Activated T-helper 17 cell treated with anti-CD3 and anti-CD28 coated beads, Interleukin-2, amount 50 U/mL, for 72 hours (primary cell): Measurements from ENCODE around the gene RSRC1. TPM values are rescaled to one million over a fixed set of nuclear protein-coding genes. Genes with fewer than 3 reads are reported as not detected.
"Not testable (repeated sequence)": the region's sequence is repeated elsewhere in the genome, so short reads cannot be mapped to it uniquely, and the experiment has no call there.

ENCODE experiments used
- ATAC-seq: fragments of 150-1000 bp; cut with Tn5 transposase; replicated peaks from 2 replicates; pipeline ENCODE4 v1.10.0; 2021; ENCODE audit warnings: mild to moderate bottlenecking, moderate library complexity
- H3K27ac Mint-ChIP-seq: one replicate; pipeline ENCODE4 v1.8.0; 2022; ENCODE audit warnings: mixed read lengths
- H3K27me3 Mint-ChIP-seq: one replicate; pipeline ENCODE4 v1.8.0; 2022; ENCODE audit warnings: mixed read lengths
- H3K36me3 Mint-ChIP-seq: one replicate; pipeline ENCODE4 v1.8.0; 2022; ENCODE audit warnings: low read depth, mild to moderate bottlenecking, mixed read lengths
- H3K4me1 Mint-ChIP-seq: one replicate; pipeline ENCODE4 v1.8.0; 2022; ENCODE audit warnings: mixed read lengths
- H3K4me3 Mint-ChIP-seq: one replicate; pipeline ENCODE4 v1.8.0; 2022; ENCODE audit warnings: mild to moderate bottlenecking, mixed read lengths
- H3K9me3 Mint-ChIP-seq: one replicate; pipeline ENCODE4 v1.8.0; 2022; ENCODE audit warnings: mixed read lengths
- total RNA-seq, 2 donors: library from RNA; stranded (reverse); gene quantifications; one replicate each; pipeline ENCODE4 v1.2.3, GENCODE V29; 2022

Gene RSRC1
- total RNA-seq, 2 donors from 2014 or later, result 28.2 to 32.4 TPM

DNA sequence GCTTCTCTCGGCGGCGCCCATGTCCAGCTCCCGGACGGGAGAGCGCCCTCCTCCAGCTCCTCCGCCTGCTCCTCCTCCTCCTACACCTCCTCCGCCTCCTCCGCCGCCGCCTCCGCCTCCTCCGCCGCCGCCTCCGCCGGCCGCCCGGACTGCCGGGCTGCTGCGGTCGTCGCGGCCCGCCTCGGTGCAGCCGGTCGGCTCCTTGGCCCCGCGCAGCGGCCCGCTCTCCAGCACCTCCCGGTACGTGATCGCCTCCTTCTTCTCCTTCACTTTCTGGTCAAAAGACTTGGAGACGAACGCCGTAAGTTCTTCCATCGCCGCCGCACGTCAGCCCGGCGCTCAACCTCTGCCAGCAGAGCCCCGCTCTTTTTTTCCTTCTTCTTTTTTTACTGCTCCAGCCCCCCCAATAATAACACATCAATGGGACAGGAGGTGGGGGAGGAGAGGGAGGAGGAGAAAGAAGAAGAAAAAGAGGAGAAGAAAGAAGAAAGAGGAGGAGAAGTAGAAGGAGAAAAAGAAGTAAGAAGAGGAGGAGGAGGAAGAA lies 4.1 kb upstream of the RSRC1 start:
- peaks cover 25% of the 10 kb centered on the region for H3K4me1 Mint-ChIP-seq
- peaks cover 34% of the 10 kb centered on the region for H3K36me3 Mint-ChIP-seq
- no peaks in the 10 kb centered on the region for H3K9me3 Mint-ChIP-seq
- peak overlapping the region; percentile 74 for H3K4me3 Mint-ChIP-seq
- ATAC-seq, result no peak
- H3K27ac Mint-ChIP-seq, result no peak overlapping the region
- H3K27me3 Mint-ChIP-seq, result peaks cover 65% of the 10 kb centered on the region

DNA sequence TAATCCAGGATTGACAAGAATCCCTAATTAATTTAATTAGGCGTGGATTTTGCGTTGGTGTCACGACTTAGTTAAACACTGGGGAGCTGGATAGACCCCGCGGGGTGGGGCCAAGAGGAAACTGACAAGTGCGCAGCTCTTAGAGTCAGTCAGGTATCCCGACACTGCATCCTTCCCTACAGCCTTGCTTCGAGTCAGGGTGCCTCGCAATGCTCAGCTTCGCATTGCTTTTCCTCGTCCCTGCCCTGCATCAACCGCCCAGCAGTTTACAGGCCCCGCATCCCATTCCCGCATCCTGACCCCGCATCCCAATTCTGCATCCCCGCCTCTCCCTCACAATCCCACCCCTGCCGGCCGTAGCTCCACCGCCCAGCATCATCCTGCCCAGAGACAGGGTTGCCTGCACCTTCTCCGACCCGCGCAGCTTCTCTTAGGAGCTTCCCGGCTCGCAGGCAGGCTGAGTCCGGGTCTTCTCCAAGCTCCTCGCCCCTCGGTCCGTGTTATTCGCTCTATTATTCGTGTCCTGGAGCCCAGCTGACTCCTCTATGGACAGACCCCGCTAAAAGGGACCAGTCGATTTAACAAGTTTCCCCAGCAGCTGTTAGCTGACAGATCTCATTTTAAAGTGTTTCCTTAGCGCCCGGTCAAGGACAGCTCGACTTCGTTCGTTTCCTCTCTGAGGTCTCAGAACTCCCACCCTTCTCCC lies 3.0 kb upstream of the RSRC1 start:
- Mint-ChIP-seq H3K36me3 (peaks cover 34% of the 10 kb centered on the region), H3K4me1 (peaks cover 29% of the 10 kb centered on the region), H3K27me3 (peaks cover 60% of the 10 kb centered on the region), H3K9me3 (no peaks in the 10 kb centered on the region), H3K4me3 (peak overlapping the region; percentile 74), H3K27ac (no peak overlapping the region)
- ATAC-seq, result no peak

DNA sequence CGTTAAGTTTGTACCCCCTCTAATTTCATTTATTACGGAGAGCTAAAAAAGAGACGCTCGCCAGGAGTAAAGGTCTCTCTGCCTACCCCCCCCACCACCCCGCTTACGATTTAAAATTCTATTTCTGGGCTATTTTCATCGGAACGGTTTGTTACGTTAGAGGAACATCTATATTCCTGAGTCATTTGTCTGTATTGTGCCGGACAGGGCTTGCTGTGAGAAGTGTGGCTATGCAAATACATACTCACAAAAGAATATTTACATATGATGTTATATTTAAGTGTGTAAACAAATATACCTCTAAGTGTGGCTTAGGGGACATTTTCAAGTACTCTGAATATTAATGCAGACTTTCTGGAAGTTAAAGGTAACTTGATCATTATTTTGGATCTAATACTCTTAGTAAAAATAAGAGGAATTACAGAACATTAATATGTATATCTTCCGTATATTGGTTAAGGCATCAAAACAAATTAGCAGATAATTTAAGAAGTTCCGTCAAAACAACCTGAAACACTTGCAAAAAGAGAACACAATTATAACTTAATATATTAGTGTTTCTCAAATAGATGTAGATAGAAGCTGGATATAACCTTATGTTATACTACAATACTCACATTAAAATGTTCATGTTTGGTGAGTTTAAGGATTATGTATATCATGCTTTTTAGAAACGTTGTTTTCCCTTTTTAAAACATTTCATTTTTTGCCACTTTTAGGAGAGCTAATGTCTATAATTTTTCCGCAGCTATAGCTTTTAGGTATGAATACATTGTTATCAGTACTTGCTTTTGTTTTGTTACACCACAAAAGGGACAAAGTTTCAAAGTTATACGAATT lies 2.1 kb upstream of the RSRC1 start:
- no peak overlapping the region for H3K27ac Mint-ChIP-seq
- no peak for ATAC-seq
- H3K4me3 Mint-ChIP-seq, result peak overlapping the region; percentile 100
- H3K36me3 Mint-ChIP-seq, result peaks cover 31% of the 10 kb centered on the region
- H3K9me3 Mint-ChIP-seq, result no peaks in the 10 kb centered on the region
- H3K4me1 Mint-ChIP-seq, result peaks cover 33% of the 10 kb centered on the region
- peaks cover 51% of the 10 kb centered on the region for H3K27me3 Mint-ChIP-seq

DNA sequence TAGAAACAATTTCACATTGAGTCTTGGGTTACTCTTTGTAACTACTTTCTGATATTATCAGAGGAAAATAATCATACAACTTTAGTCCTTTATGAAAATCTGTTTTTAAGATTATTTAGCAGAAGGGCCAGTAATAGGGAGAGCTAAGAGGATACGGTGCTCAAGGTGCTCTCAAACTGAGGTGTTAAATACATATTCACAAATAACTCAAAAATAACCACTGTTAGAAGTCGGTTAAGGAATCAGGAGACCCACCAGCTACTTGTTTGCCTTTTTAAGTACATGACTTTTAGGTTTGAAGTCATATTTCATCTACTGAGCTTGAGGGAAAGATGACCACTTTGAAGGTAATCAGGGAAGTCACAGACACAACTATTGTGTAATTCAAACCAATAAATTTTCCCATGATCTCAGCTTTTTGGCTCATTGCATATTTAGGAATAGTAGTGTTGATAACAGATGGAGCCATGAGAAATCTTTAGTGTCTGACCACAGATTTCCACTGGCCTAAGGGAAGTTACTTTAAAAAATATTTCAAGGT lies 1.4 kb upstream of the RSRC1 start:
- Mint-ChIP-seq H3K4me3 (peak overlapping the region; percentile 100), H3K9me3 (no peaks in the 10 kb centered on the region), H3K27me3 (peaks cover 45% of the 10 kb centered on the region), H3K4me1 (peaks cover 33% of the 10 kb centered on the region), H3K36me3 (peaks cover 24% of the 10 kb centered on the region), H3K27ac (no peak overlapping the region)
- ATAC-seq, result no peak

DNA sequence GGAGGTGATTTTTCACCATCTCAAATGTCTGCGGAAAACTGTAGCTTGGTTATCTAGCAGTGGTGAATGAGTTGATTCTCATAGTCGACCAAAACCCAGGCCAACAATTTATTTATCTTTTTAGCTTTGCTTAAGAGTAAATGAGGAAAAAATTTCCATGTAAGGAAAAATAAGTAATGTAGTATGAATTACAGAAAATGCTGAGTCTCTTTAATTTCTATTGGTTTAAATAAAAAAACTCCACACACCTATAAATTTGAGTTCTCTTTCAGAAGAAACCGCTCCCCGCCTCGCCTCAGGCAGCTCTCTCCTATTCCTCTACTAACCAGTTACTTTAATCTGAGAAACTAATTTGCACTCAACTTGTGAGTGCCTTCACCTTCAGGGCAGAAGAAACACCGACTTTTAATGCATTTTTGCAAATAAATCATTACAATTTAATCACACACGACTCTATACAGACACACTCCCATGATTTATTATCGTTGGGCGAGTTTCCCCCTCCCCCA lies 540 bp upstream of the RSRC1 start:
- H3K27me3 Mint-ChIP-seq, result peaks cover 37% of the 10 kb centered on the region

DNA sequence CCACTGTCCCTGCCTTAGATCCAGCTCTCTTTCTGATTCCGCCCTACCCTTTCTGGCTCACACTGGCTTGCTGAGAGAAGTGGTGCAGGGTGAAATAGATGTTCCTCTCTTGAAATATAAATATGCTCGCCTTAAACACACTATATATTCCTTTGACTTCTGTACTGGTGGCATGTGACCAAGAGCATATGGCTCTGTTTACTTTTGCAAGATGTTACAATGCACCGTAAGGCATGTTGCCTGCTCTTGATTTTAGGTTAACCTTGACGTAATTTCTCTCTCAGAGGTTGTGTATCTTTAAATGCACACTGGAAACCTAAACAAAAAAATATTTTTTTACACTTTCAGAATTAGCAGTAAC lies 749 bp downstream of the RSRC1 start:
- Mint-ChIP-seq H3K27me3 (peaks cover 29% of the 10 kb centered on the region), H3K36me3 (peaks cover 12% of the 10 kb centered on the region), H3K4me1 (peaks cover 22% of the 10 kb centered on the region), H3K4me3 (peak overlapping the region; percentile 100), H3K27ac (peak overlapping the region; percentile 95), H3K9me3 (no peaks in the 10 kb centered on the region)
- no peak for ATAC-seq

More for the DNA sequence above, 540 bp upstream of the RSRC1 start:
- H3K9me3 Mint-ChIP-seq, result no peaks in the 10 kb centered on the region
- peaks cover 25% of the 10 kb centered on the region for H3K4me1 Mint-ChIP-seq
- H3K36me3 Mint-ChIP-seq, result peaks cover 15% of the 10 kb centered on the region
- H3K27ac Mint-ChIP-seq, result peak overlapping the region; percentile 95
- peak; percentile 22 for ATAC-seq
- H3K4me3 Mint-ChIP-seq, result peak overlapping the region; percentile 100

DNA sequence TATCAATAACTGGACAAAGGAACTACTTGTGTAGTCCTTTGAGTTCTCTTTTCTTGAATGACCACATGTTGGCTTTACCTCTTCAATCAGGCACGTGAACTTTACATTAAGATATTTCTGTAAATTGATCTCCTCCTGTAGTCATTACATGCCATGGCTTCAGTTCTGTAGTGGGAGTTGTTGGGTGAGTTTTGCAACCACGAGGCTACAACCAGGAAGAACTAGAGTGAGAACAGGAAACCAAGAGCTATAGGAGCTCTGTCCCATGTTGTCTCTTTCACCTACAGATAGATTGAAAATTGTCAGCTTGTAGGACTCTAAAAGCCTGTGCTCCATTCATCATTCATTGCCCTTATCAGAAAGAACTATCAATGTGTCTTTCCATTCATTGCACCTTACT lies 2.0 kb downstream of the RSRC1 start:
- Mint-ChIP-seq H3K9me3 (no peaks in the 10 kb centered on the region), H3K4me3 (peak overlapping the region; percentile 100), H3K27ac (no peak overlapping the region), H3K27me3 (peaks cover 19% of the 10 kb centered on the region), H3K36me3 (peaks cover 5% of the 10 kb centered on the region), H3K4me1 (peaks cover 14% of the 10 kb centered on the region)
- no peak for ATAC-seq

DNA sequence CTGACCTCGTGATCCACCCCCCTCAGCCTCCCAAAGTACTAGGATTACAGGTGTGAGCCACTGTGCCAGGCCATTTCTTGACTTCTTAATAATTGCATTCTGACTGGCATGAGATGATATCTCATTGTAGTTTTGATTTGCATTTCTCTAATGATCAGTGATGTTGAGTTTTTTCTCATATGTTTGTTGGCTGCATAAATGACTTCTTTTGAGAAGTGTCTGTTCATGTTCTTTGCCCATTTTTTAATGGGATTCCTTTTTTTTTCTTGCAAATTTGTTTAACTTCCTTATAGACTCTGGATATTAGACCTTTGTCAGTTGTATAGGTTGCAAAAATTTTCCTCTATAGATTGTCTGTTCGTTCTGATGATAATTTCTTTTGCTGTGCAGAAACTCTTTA lies 3.7 kb downstream of the RSRC1 start:
- not testable (repeated sequence) for H3K4me3 Mint-ChIP-seq, H3K27me3 Mint-ChIP-seq, H3K36me3 Mint-ChIP-seq, ATAC-seq, H3K9me3 Mint-ChIP-seq, H3K27ac Mint-ChIP-seq
- peaks cover 18% of the 10 kb centered on the region for H3K4me1 Mint-ChIP-seq

DNA sequence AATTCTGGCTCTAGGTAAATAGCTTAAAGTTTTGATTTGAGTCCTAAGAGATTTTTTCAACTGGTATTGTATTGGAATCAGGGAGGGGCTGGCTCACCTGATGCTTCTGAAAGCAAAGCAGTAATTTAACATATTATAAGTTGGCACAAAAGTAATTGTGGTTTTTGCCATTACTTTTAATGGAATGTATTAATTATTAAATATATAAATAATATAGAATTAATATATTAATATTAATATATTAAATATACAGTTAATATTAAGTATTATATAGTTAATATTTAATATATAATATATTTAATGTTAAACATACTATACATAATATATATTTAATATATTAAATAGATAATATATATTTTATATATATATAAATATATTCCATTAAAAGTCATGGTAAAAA lies 10.4 kb downstream of the RSRC1 start:
- no peaks in the 10 kb centered on the region for H3K9me3 Mint-ChIP-seq
- no peak overlapping the region for H3K27ac Mint-ChIP-seq
- H3K4me3 Mint-ChIP-seq, result no peak overlapping the region
- peaks cover 36% of the 10 kb centered on the region for H3K36me3 Mint-ChIP-seq
- H3K27me3 Mint-ChIP-seq, result no peaks in the 10 kb centered on the region
- H3K4me1 Mint-ChIP-seq, result peaks cover 9% of the 10 kb centered on the region
- no peak for ATAC-seq

DNA sequence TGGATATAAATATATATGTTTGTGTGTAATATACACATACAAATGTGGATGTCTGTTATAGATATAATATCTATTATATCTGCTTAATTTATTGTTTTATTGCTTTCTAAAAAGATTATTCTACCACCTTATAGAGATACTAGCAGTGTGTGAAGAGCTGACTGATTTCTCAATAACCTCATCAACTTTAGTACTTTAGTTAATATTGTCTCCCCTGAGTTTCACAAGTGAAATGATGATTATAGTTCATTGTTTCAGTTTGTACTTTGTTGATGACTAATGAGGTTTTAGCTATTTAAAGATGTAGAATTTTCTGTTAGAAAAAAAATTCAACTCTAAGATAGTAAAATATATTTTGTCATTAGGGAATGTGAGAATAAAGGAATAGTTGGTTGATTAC lies 11.4 kb downstream of the RSRC1 start:
- Mint-ChIP-seq H3K9me3 (no peaks in the 10 kb centered on the region), H3K4me1 (peaks cover 9% of the 10 kb centered on the region), H3K27me3 (no peaks in the 10 kb centered on the region), H3K27ac (no peak overlapping the region), H3K36me3 (peaks cover 46% of the 10 kb centered on the region), H3K4me3 (no peak overlapping the region)
- ATAC-seq, result no peak

DNA sequence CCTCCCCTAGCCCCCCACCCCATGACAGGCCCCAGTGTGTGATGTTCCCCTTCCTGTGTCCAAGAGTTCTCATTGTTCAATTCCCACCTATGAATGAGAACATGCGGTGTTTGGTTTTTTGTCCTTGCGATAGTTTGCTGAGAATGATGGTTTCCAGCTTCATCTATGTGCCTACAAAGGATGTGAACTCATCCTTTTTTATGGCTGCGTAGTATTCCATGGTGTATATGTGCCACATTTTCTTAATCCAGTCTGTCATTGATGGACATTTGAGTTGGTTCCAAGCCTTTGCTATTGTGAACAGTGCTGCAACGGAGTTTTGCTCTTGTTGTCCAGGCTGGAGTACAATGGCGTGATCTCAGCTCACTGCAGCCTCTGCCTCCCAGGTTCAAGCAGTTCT lies 12.8 kb downstream of the RSRC1 start:
- not testable (repeated sequence) for H3K4me3 Mint-ChIP-seq, H3K27me3 Mint-ChIP-seq, H3K27ac Mint-ChIP-seq, ATAC-seq, H3K4me1 Mint-ChIP-seq
- H3K36me3 Mint-ChIP-seq, result peaks cover 60% of the 10 kb centered on the region
- peaks cover 11% of the 10 kb centered on the region for H3K9me3 Mint-ChIP-seq

DNA sequence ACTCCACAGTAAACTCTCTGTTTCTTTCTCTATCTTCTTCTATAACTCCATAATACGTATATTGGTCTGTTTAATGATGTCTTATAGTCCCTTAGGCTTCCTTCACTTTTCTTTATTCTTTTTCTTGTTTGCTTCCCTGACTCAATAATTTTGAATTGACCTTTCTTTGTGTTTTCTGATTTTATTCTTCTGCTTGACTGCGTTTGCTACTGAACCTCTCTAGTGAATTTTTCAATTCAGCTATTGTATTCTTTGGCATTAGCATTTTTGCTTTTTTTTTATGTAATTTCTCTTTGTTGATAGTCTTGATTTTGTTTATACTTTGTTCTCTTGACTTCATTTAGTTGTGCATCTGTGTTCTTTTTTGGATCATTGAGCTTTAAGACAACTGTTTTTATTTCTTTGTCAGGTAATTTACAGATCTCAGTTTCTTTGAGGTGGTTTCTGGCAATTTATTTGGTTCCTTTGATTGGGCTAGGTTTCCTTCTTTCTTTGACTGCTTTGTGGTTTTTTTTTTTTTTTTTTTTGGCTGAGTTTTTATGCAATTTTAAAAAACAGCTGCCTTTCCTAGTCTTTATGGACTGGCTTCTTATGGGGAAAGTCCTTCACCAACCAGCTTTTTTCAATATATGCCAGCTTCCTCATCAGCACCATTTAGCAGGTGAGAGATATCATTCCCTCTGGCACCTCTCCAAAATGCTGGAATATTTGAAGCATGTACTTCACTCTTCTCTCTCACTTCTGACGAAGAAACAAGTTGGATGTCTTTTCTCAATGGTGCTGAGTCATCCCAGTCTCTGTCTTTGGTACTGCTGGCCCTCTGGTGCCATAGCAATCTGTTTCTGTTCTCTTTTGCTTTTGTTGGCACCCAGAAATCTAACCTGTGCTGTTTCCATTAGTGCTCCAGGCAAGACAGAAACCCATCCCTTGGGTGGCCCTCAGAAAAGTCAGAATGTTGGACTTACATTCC lies 17.6 kb downstream of the RSRC1 start:
- Mint-ChIP-seq H3K4me1 (peaks cover 4% of the 10 kb centered on the region), H3K4me3 (no peak overlapping the region), H3K27me3 (no peaks in the 10 kb centered on the region), H3K9me3 (peaks cover 11% of the 10 kb centered on the region), H3K27ac (no peak overlapping the region), H3K36me3 (peaks cover 90% of the 10 kb centered on the region)
- no peak for ATAC-seq

DNA sequence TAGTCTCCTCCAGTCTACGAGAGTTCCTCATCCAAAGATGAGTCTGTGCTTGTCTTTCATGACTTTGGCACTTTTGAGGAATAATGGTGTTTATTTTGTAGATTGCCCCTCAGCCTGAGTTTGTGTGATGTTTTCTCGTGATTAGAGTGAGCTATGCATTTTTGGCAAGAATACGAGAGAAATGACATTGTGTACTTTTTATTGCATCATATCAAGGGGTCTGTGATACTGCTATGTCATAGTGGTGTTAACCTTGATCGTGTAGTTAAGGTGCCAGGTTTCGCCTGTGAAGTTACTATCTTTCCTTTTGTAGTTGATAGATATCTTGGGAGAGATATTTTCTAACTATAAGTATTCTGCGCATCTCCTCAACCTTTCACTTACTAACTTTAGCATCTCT lies 18.9 kb downstream of the RSRC1 start:
- Mint-ChIP-seq H3K4me1 (peaks cover 4% of the 10 kb centered on the region), H3K9me3 (peaks cover 11% of the 10 kb centered on the region), H3K36me3 (peaks cover 85% of the 10 kb centered on the region), H3K27me3 (no peaks in the 10 kb centered on the region), H3K4me3 (no peak overlapping the region), H3K27ac (no peak overlapping the region)
- ATAC-seq, result no peak

DNA sequence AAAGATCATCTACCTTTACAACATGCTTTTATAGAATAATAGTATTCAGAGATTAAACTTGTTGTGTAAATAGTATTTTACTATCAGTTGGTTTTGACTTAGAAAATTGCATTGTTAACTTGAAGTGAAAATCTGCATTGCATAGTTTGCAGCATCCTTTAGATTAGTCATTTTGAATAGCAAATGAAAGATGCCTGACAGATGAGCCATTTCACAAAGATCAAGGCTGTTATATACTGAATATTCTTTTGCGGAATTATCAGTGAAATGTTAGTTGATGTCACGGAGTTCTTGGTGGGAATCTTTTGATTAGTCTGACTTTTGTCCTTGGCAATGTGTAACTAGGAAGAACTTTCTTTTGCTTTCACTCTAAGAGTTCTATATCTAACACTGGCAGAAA lies 24.5 kb downstream of the RSRC1 start:
- Mint-ChIP-seq H3K27ac (no peak overlapping the region), H3K4me3 (no peak overlapping the region), H3K27me3 (no peaks in the 10 kb centered on the region), H3K36me3 (peaks cover 57% of the 10 kb centered on the region), H3K4me1 (peaks cover 4% of the 10 kb centered on the region), H3K9me3 (no peaks in the 10 kb centered on the region)
- no peak for ATAC-seq
